ENCODE results near the gene NHERF2.

The NHERF2 gene

GRCh38 chr16:2077696-2078095, 51.0 kb downstream of the NHERF2 start:
- Histone ChIP-seq H3K4me1 (ENCODE audit: control insufficient read depth, insufficient read depth, low read length) (no peaks in the 10 kb centered on the region), H3K9me3 (ENCODE audit: control insufficient read depth, insufficient read depth, low read length) (no peaks in the 10 kb centered on the region), H3K27ac (ENCODE audit: low read length) (no peak overlapping the region), H3K27me3 (ENCODE audit: control insufficient read depth, insufficient read depth, low read length) (no peaks in the 10 kb centered on the region), H3K4me3 (ENCODE audit: low read length) (no peak overlapping the region), H3K36me3 (ENCODE audit: control insufficient read depth, insufficient read depth, low read length) (peaks cover 25% of the 10 kb centered on the region)
- no peak for DNase-seq (ENCODE audit: low read depth, low spot score)
- no CpG with 5 or more reads among the region's 21 CpGs for WGBS (ENCODE audit: insufficient coverage, insufficient read length)

GRCh38 chr16:2078096-2078495, 51.4 kb downstream of the NHERF2 start:
- Histone ChIP-seq H3K36me3 (ENCODE audit: control insufficient read depth, insufficient read depth, low read length) (peaks cover 23% of the 10 kb centered on the region), H3K9me3 (ENCODE audit: control insufficient read depth, insufficient read depth, low read length) (no peaks in the 10 kb centered on the region), H3K4me1 (ENCODE audit: control insufficient read depth, insufficient read depth, low read length) (no peaks in the 10 kb centered on the region), H3K27ac (ENCODE audit: low read length) (no peak overlapping the region), H3K27me3 (ENCODE audit: control insufficient read depth, insufficient read depth, low read length) (no peaks in the 10 kb centered on the region), H3K4me3 (ENCODE audit: low read length) (no peak overlapping the region)
- no CpG with 5 or more reads among the region's 7 CpGs for WGBS (ENCODE audit: insufficient coverage, insufficient read length)
- no peak for DNase-seq (ENCODE audit: low read depth, low spot score)

GRCh38 chr16:2078691-2079090, 52.0 kb downstream of the NHERF2 start:
- Histone ChIP-seq H3K9me3 (ENCODE audit: control insufficient read depth, insufficient read depth, low read length) (no peaks in the 10 kb centered on the region), H3K27me3 (ENCODE audit: control insufficient read depth, insufficient read depth, low read length) (no peaks in the 10 kb centered on the region), H3K4me3 (ENCODE audit: low read length) (no peak overlapping the region), H3K4me1 (ENCODE audit: control insufficient read depth, insufficient read depth, low read length) (no peaks in the 10 kb centered on the region), H3K27ac (ENCODE audit: low read length) (no peak overlapping the region), H3K36me3 (ENCODE audit: control insufficient read depth, insufficient read depth, low read length) (peaks cover 17% of the 10 kb centered on the region)
- no CpG with 5 or more reads among the region's 23 CpGs for WGBS (ENCODE audit: insufficient coverage, insufficient read length)
- no peak for DNase-seq (ENCODE audit: low read depth, low spot score)

- no peak for DNase-seq (ENCODE audit: low read depth, low spot score)
- no CpG with 5 or more reads among the region's 30 CpGs for WGBS (ENCODE audit: insufficient coverage, insufficient read length)
- Histone ChIP-seq H3K27me3 (ENCODE audit: control insufficient read depth, insufficient read depth, low read length) (no peaks in the 10 kb centered on the region), H3K4me1 (ENCODE audit: control insufficient read depth, insufficient read depth, low read length) (no peaks in the 10 kb centered on the region), H3K9me3 (ENCODE audit: control insufficient read depth, insufficient read depth, low read length) (no peaks in the 10 kb centered on the region), H3K36me3 (ENCODE audit: control insufficient read depth, insufficient read depth, low read length) (peaks cover 11% of the 10 kb centered on the region), H3K4me3 (ENCODE audit: low read length) (no peak overlapping the region), H3K27ac (ENCODE audit: low read length) (no peak overlapping the region)
These were observed 52.7 kb downstream of the NHERF2 start for GRCh38 chr16:2079311-2079800.

GRCh38 chr16:2079991-2080390, 53.3 kb downstream of the NHERF2 start:
- no peak overlapping the region for H3K4me3 ChIP-seq (ENCODE audit: low read length)
- H3K9me3 ChIP-seq (ENCODE audit: control insufficient read depth, insufficient read depth, low read length) = no peaks in the 10 kb centered on the region
- H3K4me1 ChIP-seq (ENCODE audit: control insufficient read depth, insufficient read depth, low read length) = no peaks in the 10 kb centered on the region
- H3K27me3 ChIP-seq (ENCODE audit: control insufficient read depth, insufficient read depth, low read length) = no peaks in the 10 kb centered on the region
- no peak overlapping the region for H3K27ac ChIP-seq (ENCODE audit: low read length)
- H3K36me3 ChIP-seq (ENCODE audit: control insufficient read depth, insufficient read depth, low read length) = peaks cover 11% of the 10 kb centered on the region
- no CpG with 5 or more reads among the region's 16 CpGs for whole genome bisulfite sequencing (ENCODE audit: insufficient coverage, insufficient read length)
- no peak for DNase-seq (ENCODE audit: low read depth, low spot score)

- WGBS (ENCODE audit: insufficient coverage, insufficient read length) = no CpG with 5 or more reads among the region's 35 CpGs
- Histone ChIP-seq H3K9me3 (ENCODE audit: control insufficient read depth, insufficient read depth, low read length) (no peaks in the 10 kb centered on the region), H3K4me3 (ENCODE audit: low read length) (no peak overlapping the region), H3K27me3 (ENCODE audit: control insufficient read depth, insufficient read depth, low read length) (no peaks in the 10 kb centered on the region), H3K36me3 (ENCODE audit: control insufficient read depth, insufficient read depth, low read length) (peaks cover 16% of the 10 kb centered on the region), H3K27ac (ENCODE audit: low read length) (no peak overlapping the region), H3K4me1 (ENCODE audit: control insufficient read depth, insufficient read depth, low read length) (no peaks in the 10 kb centered on the region)
- no peak for DNase-seq (ENCODE audit: low read depth, low spot score)
These were observed 54.7 kb downstream of the NHERF2 start for GRCh38 chr16:2081201-2082084.

- no CpG with 5 or more reads among the region's 32 CpGs for WGBS (ENCODE audit: insufficient coverage, insufficient read length)
- DNase-seq (ENCODE audit: low read depth, low spot score) = no peak
- peaks cover 22% of the 10 kb centered on the region for H3K36me3 ChIP-seq (ENCODE audit: control insufficient read depth, insufficient read depth, low read length)
- H3K4me1 ChIP-seq (ENCODE audit: control insufficient read depth, insufficient read depth, low read length) = no peaks in the 10 kb centered on the region
- H3K9me3 ChIP-seq (ENCODE audit: control insufficient read depth, insufficient read depth, low read length) = no peaks in the 10 kb centered on the region
- H3K27ac ChIP-seq (ENCODE audit: low read length) = no peak overlapping the region
- H3K4me3 ChIP-seq (ENCODE audit: low read length) = no peak overlapping the region
- H3K27me3 ChIP-seq (ENCODE audit: control insufficient read depth, insufficient read depth, low read length) = no peaks in the 10 kb centered on the region
These were observed 55.7 kb downstream of the NHERF2 start for GRCh38 chr16:2082171-2082982.

- H3K4me3 ChIP-seq (ENCODE audit: low read length) = no peak overlapping the region
- WGBS (ENCODE audit: insufficient coverage, insufficient read length) = no CpG with 5 or more reads among the region's 16 CpGs
- H3K9me3 ChIP-seq (ENCODE audit: control insufficient read depth, insufficient read depth, low read length) = no peaks in the 10 kb centered on the region
These were observed 56.3 kb downstream of the NHERF2 start for GRCh38 chr16:2082983-2083364.

GRCh38 chr16:2083409-2083808, 56.7 kb downstream of the NHERF2 start:
- no CpG with 5 or more reads among the region's 19 CpGs for WGBS (ENCODE audit: insufficient coverage, insufficient read length)
- no peak for DNase-seq (ENCODE audit: low read depth, low spot score)
- H3K27ac ChIP-seq (ENCODE audit: low read length) = no peak overlapping the region
- peaks cover 27% of the 10 kb centered on the region for H3K36me3 ChIP-seq (ENCODE audit: control insufficient read depth, insufficient read depth, low read length)
- H3K27me3 ChIP-seq (ENCODE audit: control insufficient read depth, insufficient read depth, low read length) = no peaks in the 10 kb centered on the region
- H3K4me3 ChIP-seq (ENCODE audit: low read length) = no peak overlapping the region
- H3K9me3 ChIP-seq (ENCODE audit: control insufficient read depth, insufficient read depth, low read length) = no peaks in the 10 kb centered on the region
- H3K4me1 ChIP-seq (ENCODE audit: control insufficient read depth, insufficient read depth, low read length) = no peaks in the 10 kb centered on the region

More at GRCh38 chr16:2082983-2083364, 56.3 kb downstream of the NHERF2 start:
- Histone ChIP-seq H3K4me1 (ENCODE audit: control insufficient read depth, insufficient read depth, low read length) (no peaks in the 10 kb centered on the region), H3K27me3 (ENCODE audit: control insufficient read depth, insufficient read depth, low read length) (no peaks in the 10 kb centered on the region), H3K36me3 (ENCODE audit: control insufficient read depth, insufficient read depth, low read length) (peaks cover 27% of the 10 kb centered on the region), H3K27ac (ENCODE audit: low read length) (no peak overlapping the region)
- DNase-seq (ENCODE audit: low read depth, low spot score) = no peak

GRCh38 chr16:2083876-2084780, 57.4 kb downstream of the NHERF2 start:
- DNase-seq (ENCODE audit: low read depth, low spot score) = no peak
- Histone ChIP-seq H3K36me3 (ENCODE audit: control insufficient read depth, insufficient read depth, low read length) (peaks cover 32% of the 10 kb centered on the region), H3K9me3 (ENCODE audit: control insufficient read depth, insufficient read depth, low read length) (no peaks in the 10 kb centered on the region), H3K27ac (ENCODE audit: low read length) (no peak overlapping the region), H3K4me3 (ENCODE audit: low read length) (no peak overlapping the region), H3K4me1 (ENCODE audit: control insufficient read depth, insufficient read depth, low read length) (no peaks in the 10 kb centered on the region), H3K27me3 (ENCODE audit: control insufficient read depth, insufficient read depth, low read length) (no peaks in the 10 kb centered on the region)
- WGBS (ENCODE audit: insufficient coverage, insufficient read length) = no CpG with 5 or more reads among the region's 44 CpGs
